HG03108 (cell line): ENCODE measurements around the gene LRRC4C.

Experiments used
- ATAC-seq: cut with Tn5 transposase; IDR thresholded peaks from one replicate; pipeline ENCODE4 v1.9.1; 2021; ENCODE audit warnings: moderate library complexity; ENCODE audit not compliant: unreplicated experiment

The LRRC4C gene

DNA sequence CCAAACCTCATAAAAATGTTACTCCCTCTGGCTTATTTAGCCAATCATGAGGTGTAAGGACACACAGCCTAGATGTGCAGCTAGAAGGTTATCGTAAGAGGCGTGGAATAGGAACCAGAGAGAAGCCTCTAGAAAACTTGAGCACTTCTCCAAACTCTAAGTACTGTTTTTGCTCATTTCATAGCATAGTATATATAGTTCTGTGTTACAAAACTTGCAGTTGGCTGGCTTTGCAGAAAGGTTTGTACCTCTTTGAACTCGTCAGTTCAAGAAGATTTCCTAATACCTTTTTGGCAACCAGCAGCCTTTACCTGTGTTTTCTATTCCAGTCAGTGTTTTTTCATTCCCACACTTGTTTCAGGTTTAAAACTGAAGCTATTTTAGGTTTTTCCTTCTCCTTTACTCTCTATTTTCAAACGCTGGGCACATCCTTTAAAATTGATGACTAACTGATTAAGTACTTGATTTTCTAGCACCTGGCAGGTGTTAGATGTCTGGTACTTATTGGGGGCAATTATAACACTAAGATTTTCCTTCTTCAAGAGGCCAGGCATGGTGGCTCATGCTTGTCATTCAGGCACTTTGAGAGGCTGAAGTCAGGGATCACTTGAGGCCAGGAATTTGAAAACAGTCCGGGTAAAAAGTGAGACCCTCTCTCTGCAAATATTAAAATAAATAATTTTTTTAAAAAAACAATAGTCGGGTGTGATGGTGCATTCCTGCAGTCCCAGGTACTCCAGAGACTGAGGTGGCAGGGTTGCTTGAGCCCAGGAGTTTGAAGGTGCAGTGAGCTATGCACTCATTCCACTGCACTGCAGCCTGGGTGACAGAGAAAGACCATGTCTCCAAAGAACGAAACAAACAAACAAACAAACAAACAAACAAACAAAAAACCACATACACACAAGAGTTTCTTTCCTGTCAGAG, 125.2 kb downstream of the LRRC4C start:
- ATAC-seq: no peak

DNA sequence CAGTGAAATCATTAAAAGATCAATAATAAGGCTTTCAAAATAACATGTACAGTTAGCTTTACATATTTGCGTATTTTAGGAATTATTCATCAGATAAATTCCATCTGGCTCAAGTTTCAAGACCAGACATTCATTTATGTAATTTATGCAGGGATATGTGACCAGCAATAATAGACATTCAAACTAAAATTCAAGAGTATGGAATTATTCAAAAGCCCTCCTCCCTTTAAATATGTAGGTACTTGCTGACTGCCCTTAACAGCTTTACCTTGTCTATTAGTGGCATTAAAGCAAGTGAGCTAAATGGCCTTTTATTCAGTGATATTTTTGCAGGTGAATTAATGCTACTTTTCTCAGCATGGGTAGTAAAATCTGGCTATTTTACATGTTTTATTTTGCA, 126.1 kb downstream of the LRRC4C start:
- ATAC-seq: no peak

DNA sequence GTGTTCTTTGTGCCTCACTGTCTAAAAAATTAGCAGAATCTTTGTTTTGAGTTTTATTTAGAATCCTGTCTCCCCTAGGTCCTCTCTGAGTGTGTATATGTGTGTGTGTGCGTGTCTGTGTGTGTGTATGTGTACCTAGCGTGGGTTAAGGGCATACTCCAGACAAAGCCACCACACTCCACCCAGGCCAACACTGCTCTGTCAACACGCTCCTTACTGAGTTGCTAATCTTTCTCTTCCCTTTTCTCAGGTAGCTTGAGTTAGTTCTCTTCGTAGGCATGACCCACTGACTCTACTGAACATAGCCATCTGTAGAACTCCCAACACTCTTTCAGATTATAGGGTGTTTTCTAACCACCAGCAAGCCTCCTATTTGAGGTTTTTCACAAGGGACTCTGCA, 131.1 kb downstream of the LRRC4C start:
- ATAC-seq: no peak

DNA sequence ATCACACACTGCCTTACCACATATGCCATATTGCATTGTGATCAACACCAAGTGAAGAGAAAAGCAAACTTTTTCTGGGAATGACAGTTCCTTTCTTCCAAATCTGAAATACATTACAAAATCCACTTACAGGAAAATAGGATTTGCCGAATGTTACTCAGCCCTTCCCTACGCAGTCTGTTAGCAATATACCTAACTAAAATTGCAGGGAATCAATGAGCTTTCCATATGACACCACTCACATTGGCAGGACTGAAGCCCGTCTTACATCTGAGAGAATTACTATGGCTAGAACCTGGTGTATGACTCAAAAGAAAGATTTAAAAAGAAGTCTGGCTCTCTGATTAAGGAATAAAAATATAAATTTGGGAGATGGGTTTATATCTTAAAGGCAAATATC, 136.0 kb downstream of the LRRC4C start:
- ATAC-seq: no peak

DNA sequence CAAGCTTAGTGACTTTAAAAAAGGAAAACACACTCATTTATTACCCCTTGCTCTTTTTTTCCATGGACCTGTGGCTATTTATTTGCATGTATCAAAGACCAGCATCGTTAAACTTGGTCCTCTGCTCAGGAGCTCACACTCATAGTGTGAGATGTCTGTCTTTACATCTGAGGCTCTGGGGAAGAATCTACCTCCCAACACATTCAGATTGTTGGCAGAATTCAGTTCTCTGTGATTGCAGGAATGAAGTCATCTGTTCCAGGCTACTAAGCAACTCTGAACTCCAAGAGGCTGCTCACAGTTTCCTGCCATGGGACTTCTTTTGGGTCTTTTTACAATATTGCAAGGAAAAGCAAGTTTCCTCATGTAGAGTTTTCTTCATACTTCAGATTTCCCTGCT, 138.8 kb downstream of the LRRC4C start:
- no peak for ATAC-seq

DNA sequence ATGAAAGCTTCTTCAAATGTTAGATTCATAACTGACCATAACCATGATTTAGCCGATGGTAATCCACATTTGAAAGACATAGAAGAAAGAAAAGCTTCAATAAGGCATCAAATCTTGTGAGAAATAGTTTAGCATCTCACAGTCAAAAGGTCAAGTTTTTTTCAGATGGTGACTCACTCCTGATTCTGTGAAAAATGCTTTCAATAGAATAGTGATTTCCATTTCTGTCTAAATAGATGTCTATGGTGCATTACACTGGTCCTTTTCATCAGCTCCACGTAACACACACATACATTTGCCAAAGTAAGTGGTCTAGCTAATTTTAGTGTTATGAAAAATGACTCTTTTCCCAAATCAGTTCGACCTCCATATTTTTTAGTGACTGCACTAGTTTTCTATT, 139.2 kb downstream of the LRRC4C start:
- no peak for ATAC-seq

DNA sequence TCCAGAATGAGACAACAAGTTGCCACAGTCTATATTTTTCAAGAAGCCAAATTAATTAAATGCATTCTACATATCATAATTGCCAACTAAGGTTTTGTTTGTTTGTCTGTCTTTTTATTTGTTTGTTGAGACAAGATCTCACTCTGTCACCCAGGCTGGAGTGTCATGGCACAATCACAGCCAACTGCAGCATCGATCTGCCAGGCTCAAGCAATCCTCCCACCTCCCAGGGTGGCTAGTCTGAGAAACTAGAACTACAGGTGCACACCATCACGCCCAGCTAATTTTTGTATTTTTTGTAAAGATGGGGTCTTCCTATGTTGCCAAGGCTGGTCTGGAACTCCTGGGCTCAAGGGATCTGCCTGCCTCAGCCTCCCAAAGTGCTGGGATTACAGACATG, 140.0 kb downstream of the LRRC4C start:
- ATAC-seq: no peak

DNA sequence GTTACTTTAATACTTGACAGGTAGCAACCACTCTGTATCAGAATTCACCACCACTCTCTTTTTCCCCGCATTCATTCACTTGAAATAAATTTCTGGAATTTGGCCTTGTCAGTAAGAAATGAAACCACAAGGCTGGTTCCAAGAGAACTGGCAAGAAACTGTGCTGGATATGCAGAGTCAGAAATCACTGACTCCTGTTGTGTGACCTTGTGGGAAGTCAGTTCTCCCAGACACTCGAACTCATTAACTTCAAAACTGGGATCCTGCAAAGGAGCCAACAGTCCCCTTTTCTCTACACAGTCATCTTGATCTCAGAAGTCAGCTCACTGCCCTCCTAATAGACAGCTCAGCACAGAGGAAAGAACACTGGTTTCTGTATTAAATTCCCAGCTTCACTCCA, 142.7 kb downstream of the LRRC4C start:
- no peak for ATAC-seq

DNA sequence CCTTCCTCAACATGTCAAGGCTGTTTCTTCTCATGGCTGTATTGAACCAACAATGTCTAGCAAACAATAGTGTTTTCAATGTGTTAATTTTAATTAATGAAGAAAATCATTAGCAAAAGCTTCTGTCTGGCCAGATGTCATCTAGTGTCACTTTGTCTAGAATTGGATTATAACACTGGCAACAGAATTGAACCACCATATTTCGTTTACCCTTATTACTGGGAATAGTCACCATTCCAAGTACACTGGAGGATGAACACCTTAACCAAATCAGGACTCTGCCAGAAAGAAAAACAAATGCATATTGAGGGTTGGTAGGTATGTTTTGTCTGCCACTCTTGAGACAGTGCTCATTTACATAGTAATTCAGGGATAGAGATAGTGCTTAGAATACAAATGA, 146.2 kb downstream of the LRRC4C start:
- ATAC-seq: no peak

DNA sequence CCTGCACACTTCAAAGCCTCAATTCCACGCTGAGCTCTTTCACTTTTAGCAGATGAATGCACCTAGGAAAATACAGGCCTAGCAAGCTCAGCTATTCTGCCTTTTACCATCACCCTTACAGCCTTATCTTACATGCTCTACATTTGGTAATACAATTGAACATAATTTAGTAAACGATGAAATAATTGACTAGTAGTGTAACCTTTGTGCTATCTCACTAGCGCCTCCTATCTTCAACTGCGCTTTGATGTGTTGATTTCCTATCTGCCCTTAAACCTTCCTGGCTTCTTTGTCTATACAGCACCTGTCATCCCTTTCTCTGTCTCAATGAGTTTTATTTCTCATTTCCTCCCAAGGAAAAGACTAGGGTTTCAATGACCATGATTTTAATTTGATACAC, 149.7 kb downstream of the LRRC4C start:
- ATAC-seq: no peak

DNA sequence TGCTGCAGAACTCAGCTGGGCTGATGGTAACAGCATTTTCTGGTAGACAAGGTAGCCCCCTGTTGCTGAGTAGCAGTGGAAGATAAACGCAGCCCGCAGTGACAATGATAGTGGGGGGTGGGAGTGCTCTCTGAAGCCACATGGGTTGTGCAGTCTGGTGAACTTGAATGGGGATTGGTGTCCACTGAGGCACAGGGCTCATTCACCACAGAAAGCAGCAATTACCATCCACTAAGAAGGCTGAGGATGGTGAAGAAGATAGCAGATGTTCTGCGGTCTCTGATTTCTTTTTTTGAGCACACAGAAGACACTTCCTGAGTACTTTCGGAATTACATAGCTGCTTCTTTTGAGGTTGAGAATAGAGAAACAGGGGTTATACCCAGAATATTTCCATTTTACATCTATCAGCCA, 150.3 kb downstream of the LRRC4C start:
- ATAC-seq: no peak

DNA sequence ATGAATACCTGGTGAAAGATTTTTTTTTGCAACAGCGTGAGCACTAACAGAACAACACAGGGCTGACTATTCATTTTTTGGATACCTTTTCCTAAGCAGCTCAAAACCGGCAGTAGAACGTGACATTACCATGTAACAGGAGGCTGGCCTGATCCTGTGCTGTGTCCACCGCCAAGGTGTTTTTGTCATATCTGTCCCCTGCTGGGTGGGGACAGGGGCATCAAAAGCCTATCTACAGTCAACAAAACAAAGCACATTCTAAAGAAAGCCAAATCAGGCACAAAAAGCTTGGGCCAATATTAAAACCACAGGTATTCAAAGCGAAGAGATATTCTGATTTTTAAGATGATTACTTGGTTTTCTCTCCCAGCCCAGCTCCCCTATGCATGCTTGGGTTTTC, 151.2 kb downstream of the LRRC4C start:
- ATAC-seq: no peak

DNA sequence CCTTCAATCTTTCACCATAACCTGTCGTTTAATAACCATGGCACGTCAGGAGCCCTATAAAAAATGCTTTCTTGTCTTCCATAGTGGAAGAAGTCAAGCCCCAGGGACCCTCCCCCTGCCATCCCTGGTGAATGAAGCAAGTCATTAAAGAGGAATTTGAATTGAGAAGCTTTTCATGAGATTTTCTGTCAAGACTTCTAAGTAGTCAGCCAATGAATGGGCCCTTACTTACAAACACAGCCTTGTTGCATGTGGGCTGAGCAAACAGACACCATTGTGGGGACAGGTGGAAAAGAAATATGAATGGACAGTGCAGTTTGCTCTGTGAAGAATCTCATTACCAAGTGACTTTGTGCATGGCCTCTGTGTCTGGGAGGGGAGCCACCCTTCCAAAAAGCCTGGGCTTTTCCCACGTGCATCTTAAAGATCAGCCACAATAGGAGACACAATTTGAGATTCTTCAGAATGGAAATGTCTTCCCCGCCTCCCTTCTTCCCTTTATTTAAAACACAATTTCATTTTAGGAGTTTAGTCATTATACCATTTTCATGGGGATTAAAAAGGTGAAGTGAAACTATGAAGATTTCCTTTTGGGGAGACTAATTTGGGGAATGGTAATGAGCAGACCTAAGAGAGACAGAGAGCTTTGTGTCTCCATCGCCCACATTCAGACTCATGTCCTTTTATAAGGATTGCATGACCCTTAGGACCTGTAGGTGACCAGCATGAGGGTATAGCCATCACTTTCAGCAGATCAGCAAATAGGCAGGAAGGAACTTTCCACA, 152.0 kb downstream of the LRRC4C start:
- no peak for ATAC-seq

DNA sequence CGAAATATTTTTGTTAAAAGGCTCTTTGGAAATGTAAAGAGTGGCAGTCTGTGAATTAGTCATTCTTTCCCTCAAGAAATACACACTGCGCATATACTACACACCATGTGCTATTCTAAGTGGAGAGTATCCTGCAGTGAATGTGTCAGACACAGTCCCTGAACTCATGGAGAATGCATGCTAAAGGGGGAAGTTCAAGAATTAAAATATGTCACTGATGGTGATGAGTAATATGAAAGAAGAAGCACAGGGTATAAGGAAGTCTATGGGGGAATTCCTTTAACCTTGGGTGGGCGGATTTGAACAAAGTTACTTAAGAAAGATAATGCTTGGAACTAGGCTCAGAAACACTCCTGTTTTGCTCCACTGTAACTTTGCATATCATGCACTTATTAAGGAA, 153.0 kb downstream of the LRRC4C start:
- ATAC-seq: no peak

DNA sequence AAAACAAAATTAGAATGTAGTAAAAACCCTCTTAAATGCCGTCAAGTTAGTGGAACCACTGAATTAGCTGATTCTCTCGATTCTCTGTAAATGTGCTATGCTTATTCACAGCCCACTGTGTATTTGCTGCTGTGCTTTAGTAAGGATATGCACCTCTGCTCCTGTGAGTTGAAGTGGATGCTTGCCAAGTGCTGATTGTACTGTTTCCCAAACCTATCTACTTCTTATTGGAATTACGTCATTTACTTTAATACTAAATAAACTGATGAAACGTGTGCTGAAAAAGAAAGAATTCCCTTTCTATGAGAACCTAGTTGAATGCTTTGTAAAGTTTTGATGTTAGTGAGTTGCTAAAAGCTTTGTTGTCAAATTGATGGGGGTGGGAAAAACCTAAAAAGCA, 158.4 kb downstream of the LRRC4C start:
- no peak for ATAC-seq

DNA sequence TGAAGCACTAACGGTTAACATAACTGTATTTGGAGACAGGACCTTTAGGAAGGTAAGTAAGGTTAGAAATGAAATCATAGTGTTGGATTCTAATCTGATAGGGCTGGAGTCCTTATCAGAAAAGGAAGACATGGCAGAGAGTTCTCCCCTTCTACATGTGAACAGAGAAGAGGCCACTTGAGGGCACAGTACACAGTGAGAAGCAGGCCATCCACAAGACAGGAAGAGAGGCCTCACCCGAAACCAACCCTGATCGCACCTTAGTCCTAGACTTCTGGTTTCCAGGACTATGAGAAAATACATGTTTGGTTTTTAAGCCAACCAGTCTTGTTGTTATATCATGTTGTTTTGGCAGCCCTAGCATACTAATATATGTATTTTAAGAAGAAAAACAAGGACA, 170.0 kb downstream of the LRRC4C start:
- no peak for ATAC-seq

DNA sequence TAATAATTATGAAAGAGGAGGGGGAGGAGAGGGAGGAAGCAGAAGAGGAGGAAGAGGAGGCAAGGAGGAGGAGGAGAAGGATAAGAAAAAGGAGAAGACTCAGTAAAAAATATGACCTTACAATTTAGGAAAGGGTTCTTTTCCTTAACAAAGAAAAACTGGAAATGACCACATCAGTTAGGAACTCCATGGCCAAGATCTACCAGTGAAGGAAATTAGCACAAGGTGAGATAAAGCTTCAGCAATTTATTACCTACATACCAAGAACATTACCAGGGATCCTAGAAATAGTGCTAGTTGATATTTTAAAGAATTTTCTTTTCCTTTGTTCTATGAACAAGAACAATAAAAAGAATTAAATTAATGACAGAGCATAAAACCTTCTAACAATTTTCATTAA, 172.7 kb downstream of the LRRC4C start:
- no peak for ATAC-seq

DNA sequence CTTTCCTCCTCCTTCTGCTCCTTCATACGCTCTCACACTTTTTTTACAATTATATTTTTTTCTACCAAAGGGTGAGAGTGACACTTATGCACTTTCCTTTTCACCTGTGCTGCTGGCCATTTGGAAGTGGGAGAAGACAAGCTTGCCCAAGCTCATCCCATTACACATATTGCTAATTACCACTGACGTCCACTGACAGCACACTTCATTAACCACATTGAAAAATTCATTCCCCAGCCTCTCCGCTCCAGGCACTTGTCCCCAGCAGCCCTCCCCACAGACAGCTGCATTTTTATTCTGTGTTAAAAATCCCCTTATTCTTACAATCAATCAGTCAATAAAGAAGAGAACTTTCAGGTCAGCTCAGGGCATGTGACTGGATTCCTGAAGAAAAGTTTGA, 175.1 kb downstream of the LRRC4C start:
- no peak for ATAC-seq

DNA sequence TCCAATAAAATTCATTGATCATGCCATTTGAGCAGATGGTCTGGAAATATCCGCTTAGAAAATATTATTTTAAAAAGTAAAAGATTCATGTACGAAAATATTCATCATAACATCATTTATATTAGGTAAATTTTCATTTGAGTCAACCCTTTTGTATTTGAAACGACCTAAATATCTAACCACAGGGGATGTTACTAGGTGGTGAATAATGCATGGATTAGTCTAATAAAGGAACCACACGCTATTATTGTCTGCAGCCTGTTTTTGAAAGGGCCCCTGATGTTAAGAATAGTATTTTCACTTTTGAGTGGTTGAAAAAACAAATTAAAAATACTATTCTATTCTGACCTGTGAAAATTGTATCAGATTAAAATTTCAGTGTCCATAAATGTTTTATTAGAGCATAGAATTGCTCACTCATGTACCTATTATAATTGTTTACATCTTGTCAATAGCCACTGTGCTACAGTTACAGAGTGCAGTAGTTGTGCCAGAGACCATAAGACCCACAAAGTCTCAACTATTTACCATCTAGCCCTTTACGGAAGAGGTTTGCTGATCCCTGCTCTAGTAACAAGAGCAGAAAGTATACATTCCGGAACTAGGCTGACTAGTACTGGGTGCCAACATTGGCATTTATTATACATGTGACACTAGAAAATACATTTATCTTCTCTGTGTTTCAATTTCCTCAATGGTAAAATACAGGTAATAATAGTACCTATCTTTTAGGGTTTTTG, 176.1 kb downstream of the LRRC4C start:
- ATAC-seq: no peak

DNA sequence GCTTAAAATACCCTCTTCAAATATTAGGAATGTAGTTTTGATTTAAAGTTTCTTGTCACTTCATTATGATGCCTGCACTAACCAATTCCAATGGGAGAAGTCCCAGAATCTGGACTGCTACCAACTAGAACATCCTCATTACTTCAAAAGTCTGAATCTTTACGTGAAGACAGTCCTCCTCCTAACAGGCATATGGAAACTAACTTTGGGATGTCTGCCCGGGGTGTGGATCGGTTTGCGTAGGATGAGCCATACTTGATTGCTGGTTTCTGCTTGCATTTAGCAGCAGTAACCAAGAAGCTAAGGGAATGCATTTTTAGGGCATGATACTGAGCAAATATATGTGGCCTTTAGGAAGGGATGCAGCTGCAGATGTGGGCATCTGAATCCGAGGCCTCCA, 177.1 kb downstream of the LRRC4C start:
- ATAC-seq: no peak

DNA sequence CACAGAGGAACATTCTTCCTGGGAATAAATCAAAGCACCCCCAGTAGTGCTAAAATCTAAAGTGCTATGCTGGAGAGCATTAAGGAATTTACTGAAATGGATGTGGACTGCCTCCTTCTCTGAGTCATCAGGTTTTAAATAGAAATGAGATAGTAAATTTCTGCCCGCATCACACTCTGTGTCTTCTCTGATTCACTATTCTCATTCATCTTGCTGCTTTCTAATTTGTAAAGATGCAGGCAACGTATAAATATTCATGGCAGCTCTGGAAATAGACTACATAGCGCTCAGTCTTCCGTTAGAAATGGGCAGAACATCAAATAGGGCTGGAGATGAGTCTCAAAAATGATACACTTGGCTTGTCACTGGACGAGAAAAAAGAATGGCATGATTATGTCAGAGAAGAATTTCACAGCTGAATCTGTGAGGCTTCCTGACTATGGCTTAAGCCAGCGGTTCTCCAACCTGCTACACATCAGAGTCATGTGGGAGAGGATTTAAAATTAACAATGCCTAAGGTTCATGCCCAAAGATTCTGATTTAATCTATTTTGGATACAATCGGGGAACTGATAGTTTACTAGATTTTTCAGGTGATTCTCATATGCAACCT, 178.2 kb downstream of the LRRC4C start:
- no peak for ATAC-seq
